GM12878 (cell line): Measurements from ENCODE around the gene ZNF75A. TPM values are rescaled to one million over a fixed set of nuclear protein-coding genes. Genes with fewer than 3 reads are reported as not detected.

Source experiments
- ATAC-seq: fragments of 200-7000 bp; cut with Tn5 transposase; 3 replicates; pipeline ENCODE4 v1.9.1; 2020; ENCODE audit warnings: mild to moderate bottlenecking, moderate library complexity
- BruUV-seq: library from RNA; stranded (reverse); fragments of 400-500 nt; replicated peaks from 2 replicates; lab custom pipeline; 2021; lab: Mats Ljungman, UMichigan
- CTCF ChIA-PET: fragments of 300-600 bp; sonication (Branson Sonifier 250); formaldehyde crosslinking; extraction: SDS; loops from one replicate; lab custom pipeline; 2021; ENCODE audit warnings: inconsistent platforms; lab: Yijun Ruan, JAX
- POLR2A ChIA-PET: fragments of 350-600 bp; formaldehyde crosslinking; extraction: SDS; loops from one replicate; lab custom pipeline; 2021; ENCODE audit warnings: inconsistent platforms; lab: Charles Lee
- RAD21 ChIA-PET: fragments of 300-600 bp; sonication (Branson Sonifier 250); formaldehyde crosslinking; loops from one replicate; lab custom pipeline; 2023; ENCODE audit warnings: antibody characterized with exemption; ENCODE audit not compliant: unreplicated experiment; lab: Charles Lee
- SMC1A ChIA-PET: fragments of 300-600 bp; sonication (Branson Sonifier 250); formaldehyde crosslinking; loops from one replicate; lab custom pipeline; 2023; ENCODE audit not compliant: unreplicated experiment, uncharacterized antibody; lab: Charles Lee
- DNase-seq: peaks from one replicate; pipeline ENCODE4 v3.0.0-alpha.2; 2011; ENCODE audit warnings: low read depth, low spot score
- FAIRE-seq: peaks from 3 replicates; lab custom pipeline; 2011; peaks lifted over from hg19 to GRCh38; lab: Jason Lieb, UNC
- H2AFZ ChIP-seq: 2 replicates; pipeline ENCODE4 v1.6.0; 2011; ENCODE audit warnings: low read depth, low read length, control low read depth; ENCODE audit not compliant: control insufficient read depth
- H3K27ac ChIP-seq: 2 replicates; pipeline ENCODE4 v1.5.1; 2011; ENCODE audit warnings: control low read depth; ENCODE audit not compliant: control insufficient read depth, insufficient read depth
- H3K27me3 ChIP-seq, 2 experiments: replicated peaks in 1 of 2; 2 replicates each; pipeline versions ENCODE4 v1.6.0 to v1.6.1; 2011; ENCODE audit warnings: low read length in 1 of 2; ENCODE audit not compliant: control insufficient read depth in 2 of 2, insufficient read depth in 2 of 2
- H3K36me3 ChIP-seq, 2 experiments: 2 replicates each; pipeline ENCODE4 v1.5.1; 2011; ENCODE audit warnings: low read length in 1 of 2; ENCODE audit not compliant: control insufficient read depth in 2 of 2, insufficient read depth in 2 of 2
- H3K4me1 ChIP-seq: 2 replicates; pipeline ENCODE4 v1.6.1; 2011; ENCODE audit warnings: mild to moderate bottlenecking, low read length, moderate library complexity, mixed read lengths; ENCODE audit not compliant: control insufficient read depth, insufficient read depth
- H3K4me2 ChIP-seq: 2 replicates; pipeline ENCODE4 v1.6.0; 2011; ENCODE audit warnings: control low read depth; ENCODE audit not compliant: control insufficient read depth, insufficient read depth
- H3K4me3 ChIP-seq: fragments of 200-600 bp; sonication (generic); 2 replicates; pipeline ENCODE4 v1.5.1; 2016
- H3K79me2 ChIP-seq: 2 replicates; pipeline ENCODE4 v1.6.0; 2011; ENCODE audit warnings: low read length; ENCODE audit not compliant: control insufficient read depth, insufficient read depth
- H3K9ac ChIP-seq: 2 replicates; pipeline ENCODE4 v1.8.0; 2011; ENCODE audit warnings: low read length, control low read depth, mixed read lengths; ENCODE audit not compliant: control insufficient read depth, insufficient read depth
- H3K9me3 ChIP-seq: replicated peaks from 3 replicates; pipeline ENCODE4 v1.5.1; 2011; ENCODE audit warnings: mild to moderate bottlenecking, low read length; ENCODE audit not compliant: control insufficient read depth, insufficient read depth
- H4K20me1 ChIP-seq: 2 replicates; pipeline ENCODE4 v1.6.0; 2011; ENCODE audit not compliant: control insufficient read depth, insufficient read depth
- ATF7 ChIP-seq: fragments of 450-650 bp; IDR thresholded peaks from 2 replicates; pipeline ENCODE4 v1.6.1; 2016; ENCODE audit warnings: low read depth, mild to moderate bottlenecking
- CHD4 ChIP-seq: fragments of 200-600 bp; sonication (generic); IDR thresholded peaks from 2 replicates; pipeline ENCODE4 v1.6.1; 2016; ENCODE audit warnings: mild to moderate bottlenecking
- E2F4 ChIP-seq: IDR thresholded peaks from 2 replicates; pipeline ENCODE4 v1.6.1; 2012; ENCODE audit warnings: low read depth, low read length, improper control_type of control experiment
- E2F8 ChIP-seq: fragments of 450-650 bp; IDR thresholded peaks from 2 replicates; pipeline ENCODE4 v1.6.1; 2018; ENCODE audit warnings: mild to moderate bottlenecking, low read depth, moderate library complexity; ENCODE audit not compliant: partially characterized antibody
- MYB ChIP-seq: fragments of 150-350 bp; IDR thresholded peaks from 2 replicates; pipeline ENCODE4 v1.6.1; 2014; ENCODE audit warnings: mild to moderate bottlenecking, low read depth, low read length, borderline replicate concordance
- NFXL1 ChIP-seq: fragments of 450-650 bp; IDR thresholded peaks from 2 replicates; pipeline ENCODE4 v1.6.1; 2017; ENCODE audit warnings: antibody characterized with exemption, mild to moderate bottlenecking, borderline replicate concordance
- RAD51 ChIP-seq: fragments of 450-650 bp; IDR thresholded peaks from 2 replicates; pipeline ENCODE4 v1.6.1; 2016; ENCODE audit warnings: moderate library complexity, mild to moderate bottlenecking, inconsistent platforms
- RBBP5 ChIP-seq: fragments of 200-600 bp; sonication (generic); conservative IDR thresholded peaks from 2 replicates; pipeline ENCODE4 v1.6.1; 2016
- STAT3 ChIP-seq: IDR thresholded peaks from 2 replicates; pipeline ENCODE4 v1.6.1; 2011; ENCODE audit warnings: low read depth, low read length, improper control_type of control experiment
- YBX1 ChIP-seq: fragments of 450-650 bp; IDR thresholded peaks from 2 replicates; pipeline ENCODE4 v1.6.1; 2016; ENCODE audit warnings: antibody characterized with exemption
- in situ Hi-C: fragments of 300-500 bp; cut with MboI; formaldehyde crosslinking; loops from 9 replicates; pipeline ENCODE4 v1.14.3; 2018; ENCODE audit warnings: mixed read lengths
- intact Hi-C: fragments of 100-400 bp; cut with micrococcal nuclease; formaldehyde crosslinking; loops from one replicate; pipeline ENCODE4 v1.14.2; 2022; ENCODE audit not compliant: unreplicated experiment
- polyA plus RNA-seq, 11 experiments: library from polyadenylated mRNA; depleted of rRNA in 4 of 11; unstranded in 6 of 11; stranded (reverse) in 5 of 11; fragments of >200 nt; fragmentation: Nextera tagmentation in 4 of 11; fragmentation: Illumina TruSeq in 1 of 11; extraction: Ambion mirVana in 4 of 11; extraction: Trizol in 1 of 11; gene quantifications; 1 replicate in 1 of 11; 2 replicates in 10 of 11; pipeline versions ENCODE4 v1.2.1 to v1.2.3, GENCODE V29; 2011 to 2016; ENCODE audit warnings: inconsistent platforms in 2 of 11, missing spikeins in 2 of 11, low read depth in 1 of 11
- total RNA-seq, 4 experiments: library from RNA; depleted of rRNA in 3 of 4; stranded (reverse); fragments of >200 nt in 3 of 4; fragmentation: Illumina TruSeq in 1 of 4; extraction: Trizol in 1 of 4; gene quantifications; 2 replicates each; pipeline versions ENCODE4 v1.2.1 to v1.2.3, GENCODE V29; 2013 to 2021

The ZNF75A gene
- total and polyA plus RNA-seq, 10 of the 15 experiments (the other 5 are each of a cell fraction or from before 2014, with no cell fraction given), result 7.4 to 21.2 (median 16.1) TPM

DNA sequence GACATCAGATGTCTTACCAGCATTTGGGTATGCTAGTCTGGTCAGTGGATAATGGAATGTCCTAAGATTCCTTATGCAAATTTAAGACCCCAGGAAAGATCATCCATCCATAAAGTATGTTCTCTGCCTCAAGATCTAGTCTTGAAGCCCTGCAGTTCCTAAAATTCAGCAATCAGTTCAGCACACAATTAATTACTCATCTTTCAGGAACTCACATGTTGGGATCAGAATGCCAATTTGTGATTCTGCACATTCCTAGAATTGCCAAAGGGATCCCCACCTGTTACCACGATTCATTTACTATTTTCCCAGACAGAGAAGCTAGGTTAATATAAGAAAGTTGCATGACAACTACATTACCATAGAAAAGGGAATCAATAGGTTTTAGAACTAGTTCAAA is 53.6 kb downstream of the ZNF75A start (continued):
- TF ChIP-seq RAD51 (no peak), CHD4 (no peak), E2F8 (no peak), E2F4 (no peak), YBX1 (no peak), STAT3 (no peak), NFXL1 (no peak)

- intact Hi-C loops, result no loop called here
- H3K4me3 ChIP-seq, result no peak overlapping the region
- no peaks in the 10 kb centered on the region for H3K79me2 ChIP-seq
- TF ChIP-seq ATF7 (no peak), MYB (no peak), RBBP5 (no peak)
- TF ChIP-seq, all 136 proteins: peak for 0
- in situ Hi-C loops, result no loop called here
- ATAC-seq (no peak), FAIRE-seq (no peak), DNase-seq (no peak)
- no peaks in the 10 kb centered on the region for H4K20me1 ChIP-seq
- H3K27me3 ChIP-seq, result no peaks in the 10 kb centered on the region
- H3K36me3 ChIP-seq, result no peaks in the 10 kb centered on the region
- ChIA-PET POLR2A (no interaction called here), RAD21 (no interaction called here), CTCF (no interaction called here), SMC1A (no interaction called here)
- no peak overlapping the region for H2AFZ ChIP-seq
- BruUV-seq, result no TSS peak
- H3K9ac ChIP-seq, result no peak overlapping the region
- H3K9me3 ChIP-seq, result peaks cover 6% of the 10 kb centered on the region; the same call in 2 of the 3 replicates
- H3K4me1 ChIP-seq, result no peaks in the 10 kb centered on the region
- no peak overlapping the region for H3K4me2 ChIP-seq
- H3K27ac ChIP-seq, result no peak overlapping the region
Measured at GRCh38 chr16:3362931-3363330, 57.6 kb downstream of the ZNF75A start.
